Neural cell (in vitro differentiated cells): Measurements from ENCODE around the gene REV3L. TPM values are rescaled to one million over a fixed set of nuclear protein-coding genes. Genes with fewer than 3 reads are reported as not detected.
A peak's percentile ranks its signal among the peaks of the same experiment; 100 is the strongest.

Experiments
- H2AFZ ChIP-seq: fragments of 200-600, 300-800 bp; sonication (generic), shearing (Covaris generic); 2 replicates; pipeline ENCODE4 v1.6.0; 2014; ENCODE audit warnings: low read depth, mild to moderate bottlenecking, antibody characterized with exemption, low read length, moderate library complexity
- H3F3A ChIP-seq: fragments of 200-600 bp; shearing (Covaris generic); 2 replicates; pipeline ENCODE4 v1.6.1; 2016; ENCODE audit warnings: mild to moderate bottlenecking, moderate library complexity, mixed read lengths, antibody characterized with exemption, low read length; ENCODE audit not compliant: insufficient read depth, poor library complexity, severe bottlenecking
- H3K27ac ChIP-seq: fragments of 200-600, 300-800 bp; sonication (generic), shearing (Covaris generic); 2 replicates; pipeline ENCODE4 v1.5.1; 2014; ENCODE audit warnings: mild to moderate bottlenecking, low read length, moderate library complexity
- H3K27me3 ChIP-seq: fragments of 300-800, 200-600 bp; sonication (generic), shearing (Covaris generic); 2 replicates; pipeline ENCODE4 v1.6.0; 2014; ENCODE audit warnings: mild to moderate bottlenecking, low read depth, low read length, moderate library complexity; ENCODE audit not compliant: insufficient read depth
- H3K36me3 ChIP-seq: fragments of 300-800, 200-600 bp; sonication (generic), shearing (Covaris generic); 2 replicates; pipeline ENCODE4 v1.5.1; 2014; ENCODE audit warnings: mild to moderate bottlenecking, antibody characterized with exemption, low read length, moderate library complexity; ENCODE audit not compliant: insufficient read depth
- H3K4me2 ChIP-seq: fragments of 300-800, 200-600 bp; sonication (generic), shearing (Covaris generic); 2 replicates; pipeline ENCODE4 v1.6.0; 2014; ENCODE audit warnings: mild to moderate bottlenecking, low read length
- H3K4me3 ChIP-seq: fragments of 300-800, 200-600 bp; sonication (generic), shearing (Covaris generic); 2 replicates; pipeline ENCODE4 v1.5.1; 2014; ENCODE audit warnings: mild to moderate bottlenecking, low read length, moderate library complexity
- H3K79me2 ChIP-seq: fragments of 200-600 bp; shearing (Covaris generic); replicated peaks from 2 replicates; pipeline ENCODE4 v1.6.0; 2014; ENCODE audit warnings: mild to moderate bottlenecking, low read length, moderate library complexity; ENCODE audit not compliant: insufficient read depth
- H3K9ac ChIP-seq: fragments of 300-800, 200-600 bp; sonication (generic), shearing (Covaris generic); 2 replicates; pipeline ENCODE4 v1.6.1; 2016; ENCODE audit warnings: mild to moderate bottlenecking, low read length, mixed read lengths
- H3K9me2 ChIP-seq: fragments of 200-600 bp; shearing (Covaris generic); 2 replicates; pipeline ENCODE4 v1.6.1; 2016; ENCODE audit warnings: mild to moderate bottlenecking, low read length, mixed read lengths; ENCODE audit not compliant: insufficient read depth
- H3K9me3 ChIP-seq: fragments of 200-600, 300-800 bp; sonication (generic), shearing (Covaris generic); 2 replicates; pipeline ENCODE4 v1.6.1; 2016; ENCODE audit warnings: mild to moderate bottlenecking, mixed run types, low read length, moderate library complexity, mixed read lengths
- H4K20me1 ChIP-seq: fragments of 200-600 bp; shearing (Covaris generic); 2 replicates; pipeline ENCODE4 v1.6.1; 2016; ENCODE audit warnings: mild to moderate bottlenecking, mixed run types; ENCODE audit not compliant: insufficient read depth
- CTCF ChIP-seq: fragments of 450-650 bp; IDR thresholded peaks from 2 replicates; pipeline ENCODE4 v1.5.1; 2014; ENCODE audit warnings: antibody characterized with exemption, mild to moderate bottlenecking, moderate library complexity; ENCODE audit not compliant: poor library complexity, severe bottlenecking
- EP300 ChIP-seq: fragments of 450-650 bp; conservative IDR thresholded peaks from 2 replicates; pipeline ENCODE4 v1.6.1; 2014; ENCODE audit warnings: antibody characterized with exemption, mild to moderate bottlenecking, moderate library complexity; ENCODE audit not compliant: poor library complexity, severe bottlenecking
- EZH2 ChIP-seq: fragments of 200-600, 300-800 bp; shearing (Covaris generic), sonication (generic); IDR thresholded peaks from 2 replicates; pipeline ENCODE4 v1.6.1; 2014; ENCODE audit warnings: antibody characterized with exemption, low read length, borderline replicate concordance, mild to moderate bottlenecking; ENCODE audit not compliant: insufficient read depth, poor library complexity, severe bottlenecking
- MXI1 ChIP-seq: fragments of 450-650 bp; conservative IDR thresholded peaks from 2 replicates; pipeline ENCODE4 v1.6.1; 2014; ENCODE audit warnings: antibody characterized with exemption, mild to moderate bottlenecking; ENCODE audit not compliant: poor library complexity, severe bottlenecking
- POLR2AphosphoS5 ChIP-seq: IDR thresholded peaks from 2 replicates; pipeline ENCODE4 v1.6.1; 2012
- RAD21 ChIP-seq: fragments of 450-650 bp; conservative IDR thresholded peaks from 2 replicates; pipeline ENCODE4 v1.6.1; 2014; ENCODE audit warnings: antibody characterized with exemption, mild to moderate bottlenecking, moderate library complexity
- REST ChIP-seq: IDR thresholded peaks from 2 replicates; pipeline ENCODE4 v1.6.1; 2012; ENCODE audit warnings: borderline replicate concordance
- SMC3 ChIP-seq: fragments of 450-650 bp; conservative IDR thresholded peaks from 2 replicates; pipeline ENCODE4 v1.6.1; 2014; ENCODE audit warnings: antibody characterized with exemption, mild to moderate bottlenecking, moderate library complexity; ENCODE audit not compliant: poor library complexity
- TAF1 ChIP-seq: IDR thresholded peaks from 2 replicates; pipeline ENCODE4 v1.6.1; 2012; ENCODE audit warnings: low read depth
- polyA plus RNA-seq: library from polyadenylated mRNA; depleted of rRNA; stranded (reverse); fragments of >200 nt; gene quantifications from 2 replicates; pipeline ENCODE4 v1.2.3, GENCODE V29; 2014

Gene REV3L
- polyA plus RNA-seq, 1 donor from 2014 or later = 60.2 TPM

- H3K27ac ChIP-seq = no peak overlapping the region
- H3K27me3 ChIP-seq = no peaks in the 10 kb centered on the region
- H3F3A ChIP-seq = no peaks in the 10 kb centered on the region
- H2AFZ ChIP-seq = no peak overlapping the region
- no peaks in the 10 kb centered on the region for H4K20me1 ChIP-seq
- H3K36me3 ChIP-seq = peaks cover 5% of the 10 kb centered on the region
- no peak overlapping the region for H3K4me3 ChIP-seq
- H3K9ac ChIP-seq = no peak overlapping the region
- no peaks in the 10 kb centered on the region for H3K9me2 ChIP-seq
- peaks cover 18% of the 10 kb centered on the region for H3K79me2 ChIP-seq
- no peaks in the 10 kb centered on the region for H3K9me3 ChIP-seq
- H3K4me2 ChIP-seq = no peak overlapping the region
- TF ChIP-seq TAF1 (no peak), MXI1 (no peak), POLR2AphosphoS5 (no peak), CTCF (no peak), EP300 (no peak), RAD21 (no peak), EZH2 (no peak), REST (no peak)
Measured at GRCh38 chr6:111263837-111264236, 219.2 kb downstream of the REV3L start.

DNA sequence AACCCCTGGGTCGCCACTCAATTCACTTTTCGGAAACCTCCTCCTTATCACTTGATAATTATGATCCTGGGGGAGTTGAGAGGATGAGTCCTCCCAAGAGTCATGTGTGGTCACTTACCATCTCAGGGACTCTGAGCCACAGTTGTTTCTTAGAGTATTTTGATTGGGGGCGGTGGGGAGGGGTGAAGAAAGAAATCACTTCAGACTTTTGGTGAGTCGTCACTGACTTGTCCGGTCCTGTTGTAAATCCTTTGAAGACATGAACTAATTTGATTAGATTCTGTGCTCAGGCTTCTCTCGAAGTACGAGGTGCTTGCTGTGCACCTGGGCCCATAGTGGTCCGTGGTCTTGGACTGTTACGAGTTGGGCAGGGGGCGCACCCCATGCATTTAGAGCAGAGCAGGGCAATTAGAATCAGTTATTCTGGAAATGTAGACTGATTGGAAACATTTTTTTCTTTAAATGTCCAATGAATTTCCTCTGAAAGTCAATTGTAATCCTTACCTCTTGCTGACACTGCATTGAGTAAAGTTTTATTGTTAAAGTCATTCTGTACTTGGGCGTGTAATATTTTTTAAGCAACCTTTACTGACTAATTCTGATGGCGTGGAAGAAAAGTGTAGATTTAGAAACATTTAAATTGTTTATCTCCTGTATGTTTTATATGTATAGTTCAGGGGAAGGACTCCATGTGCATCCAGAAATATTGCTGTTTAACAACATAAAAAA lies 222.3 kb downstream of the REV3L start:
- H3K4me2 ChIP-seq = no peak overlapping the region
- H3K9me2 ChIP-seq = no peaks in the 10 kb centered on the region
- H3K27me3 ChIP-seq = no peaks in the 10 kb centered on the region
- H3K9me3 ChIP-seq = no peaks in the 10 kb centered on the region
- H2AFZ ChIP-seq = no peak overlapping the region
- peaks cover 18% of the 10 kb centered on the region for H3K79me2 ChIP-seq
- H3K27ac ChIP-seq = no peak overlapping the region
- peak overlapping the region; percentile 89 for H3K4me3 ChIP-seq
- H3K36me3 ChIP-seq = no peaks in the 10 kb centered on the region
- TF ChIP-seq POLR2AphosphoS5 = no peak
- no peak for TF ChIP-seq TAF1
- no peak for TF ChIP-seq EZH2
- no peak for TF ChIP-seq SMC3
- TF ChIP-seq CTCF = no peak
- no peak for TF ChIP-seq MXI1
- TF ChIP-seq RAD21 = no peak
- no peak for TF ChIP-seq EP300
- TF ChIP-seq REST = no peak
- H4K20me1 ChIP-seq = no peaks in the 10 kb centered on the region
- no peak overlapping the region for H3K9ac ChIP-seq
- no peaks in the 10 kb centered on the region for H3F3A ChIP-seq
